ENCODE data around the gene LAMC1.

Gene LAMC1

DNA sequence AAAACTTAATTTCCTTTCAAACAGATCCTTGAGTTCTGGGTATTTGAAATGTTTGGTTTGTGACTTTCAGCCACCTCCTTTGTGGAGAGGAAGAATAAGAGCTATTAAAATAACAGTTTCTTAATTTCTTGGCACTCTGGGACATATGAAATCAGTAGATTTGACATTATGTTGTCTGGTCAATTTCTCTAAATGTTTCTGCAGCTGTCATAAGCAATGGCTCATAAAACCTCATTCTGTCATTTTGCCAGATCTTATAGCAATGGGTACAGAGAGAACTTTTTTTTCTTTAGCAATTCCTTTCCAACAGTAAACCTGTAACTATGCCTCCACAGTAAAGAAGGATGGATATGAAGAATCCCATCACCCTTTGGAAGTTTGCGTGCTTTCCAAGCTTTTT is 52.6 kb downstream of the LAMC1 start:
- ATAC-seq = no peak
- H3K9me3 Mint-ChIP-seq = no peaks in the 10 kb centered on the region
- no peaks in the 10 kb centered on the region for H3K4me1 Mint-ChIP-seq
- DNase-seq (ENCODE audit: low spot score in 2 of 2) = no peak
- no peak overlapping the region for H3K27ac Mint-ChIP-seq
- no peaks in the 10 kb centered on the region for H3K36me3 Mint-ChIP-seq
- no peak overlapping the region for H3K4me3 Mint-ChIP-seq

DNA sequence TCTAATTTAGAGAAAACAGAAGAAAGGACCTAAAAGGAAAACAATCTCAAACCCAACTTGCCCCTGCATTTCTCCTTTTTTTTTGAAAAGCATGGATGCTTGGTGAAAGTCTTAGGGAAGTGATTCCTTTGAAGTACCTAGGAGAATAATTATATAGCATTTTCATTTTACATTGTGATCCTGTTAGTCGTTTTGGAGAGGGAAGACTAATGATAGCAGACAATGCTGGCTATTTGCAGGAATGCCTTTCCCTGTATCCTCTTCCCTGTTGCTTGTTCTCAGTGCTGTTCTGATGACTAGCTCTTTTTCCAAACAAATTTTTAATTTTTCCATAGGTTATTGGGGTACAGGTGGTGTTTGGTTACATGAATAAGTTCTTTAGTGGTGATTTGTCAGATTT is 53.9 kb downstream of the LAMC1 start:
- Mint-ChIP-seq H3K4me3 (no peak overlapping the region), H3K9me3 (no peaks in the 10 kb centered on the region)

GRCh38 chr1:183079712-183080388 is 56.6 kb downstream of the LAMC1 start:
- Mint-ChIP-seq H3K4me3 (no peak overlapping the region), H3K9me3 (no peaks in the 10 kb centered on the region), H3K4me1 (no peaks in the 10 kb centered on the region), H3K27ac (no peak overlapping the region), H3K36me3 (no peaks in the 10 kb centered on the region)
- no peak for ATAC-seq
- DNase-seq (ENCODE audit: low spot score in 2 of 2) = no peak

More for the DNA sequence above, 53.9 kb downstream of the LAMC1 start:
- Mint-ChIP-seq H3K27ac (no peak overlapping the region), H3K4me1 (no peaks in the 10 kb centered on the region), H3K36me3 (no peaks in the 10 kb centered on the region)
- ATAC-seq (no peak), DNase-seq (ENCODE audit: low spot score in 2 of 2) (no peak)

DNA sequence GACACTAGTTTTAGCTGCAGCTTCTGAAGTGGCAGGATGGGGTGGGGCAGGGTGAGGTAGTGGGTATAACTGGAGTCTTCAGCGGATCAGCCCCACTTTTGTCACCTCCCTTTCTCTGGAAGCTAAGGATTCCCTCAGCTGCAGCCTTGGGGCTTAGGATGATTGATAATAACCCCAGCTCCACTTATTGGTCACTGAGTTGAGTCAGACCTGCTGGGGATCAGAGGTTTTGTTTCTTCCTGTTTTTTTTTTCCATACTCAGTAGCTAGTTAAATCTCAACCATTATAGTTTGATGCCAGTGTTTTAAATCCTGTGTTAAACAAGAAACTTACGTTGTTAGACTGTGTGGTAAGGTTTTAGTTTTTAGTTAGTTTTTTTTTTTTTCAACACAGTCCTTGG is 57.2 kb downstream of the LAMC1 start:
- no peak for DNase-seq (ENCODE audit: low spot score in 2 of 2)
- Mint-ChIP-seq H3K9me3 (no peaks in the 10 kb centered on the region), H3K4me1 (no peaks in the 10 kb centered on the region), H3K27ac (no peak overlapping the region), H3K36me3 (no peaks in the 10 kb centered on the region), H3K4me3 (no peak overlapping the region)
- ATAC-seq = no peak

DNA sequence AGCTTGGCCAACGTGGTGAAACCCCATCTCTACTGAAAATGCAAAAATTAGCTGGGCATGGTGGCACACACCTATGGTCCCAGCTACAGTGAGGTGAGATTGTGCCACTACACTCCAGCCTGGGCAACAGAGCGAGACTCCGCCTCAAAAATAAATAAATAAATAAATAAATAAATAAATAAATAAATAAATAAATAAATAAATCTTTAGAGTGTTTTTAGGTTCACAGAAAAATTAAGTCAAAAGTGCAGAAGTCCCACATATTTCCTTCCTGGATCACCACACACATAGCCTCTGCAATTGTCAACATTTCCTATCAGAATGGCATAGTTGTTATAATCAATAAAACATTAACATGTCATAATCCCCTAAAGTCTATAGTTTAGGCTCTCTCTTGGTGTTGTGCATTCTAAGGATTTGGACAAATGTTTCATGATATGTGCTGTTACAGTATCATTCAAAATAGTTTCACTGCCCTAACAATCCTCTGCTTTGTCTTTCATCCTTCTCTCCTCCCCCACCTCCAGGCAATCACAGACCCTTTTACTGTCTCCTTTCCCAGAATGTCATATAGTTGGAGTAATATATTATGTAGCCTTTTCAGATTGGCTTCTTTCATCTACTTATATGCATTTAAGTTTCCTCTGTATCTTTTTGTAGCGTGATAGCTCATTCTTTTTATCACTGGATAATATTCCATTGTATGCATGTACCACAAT is 58.3 kb downstream of the LAMC1 start:
- no peaks in the 10 kb centered on the region for H3K4me1 Mint-ChIP-seq

GRCh38 chr1:183082650-183083049 is 59.4 kb downstream of the LAMC1 start:
- Mint-ChIP-seq H3K36me3 (no peaks in the 10 kb centered on the region), H3K4me1 (no peaks in the 10 kb centered on the region), H3K9me3 (no peaks in the 10 kb centered on the region), H3K4me3 (no peak overlapping the region), H3K27ac (no peak overlapping the region)
- DNase-seq (ENCODE audit: low spot score in 2 of 2) (no peak), ATAC-seq (no peak)

More for the DNA sequence above, 58.3 kb downstream of the LAMC1 start:
- no peak for ATAC-seq
- no peaks in the 10 kb centered on the region for H3K9me3 Mint-ChIP-seq
- no peaks in the 10 kb centered on the region for H3K36me3 Mint-ChIP-seq
- no peak overlapping the region for H3K4me3 Mint-ChIP-seq
- no peak overlapping the region for H3K27ac Mint-ChIP-seq
- DNase-seq (ENCODE audit: low spot score in 2 of 2) = no peak

DNA sequence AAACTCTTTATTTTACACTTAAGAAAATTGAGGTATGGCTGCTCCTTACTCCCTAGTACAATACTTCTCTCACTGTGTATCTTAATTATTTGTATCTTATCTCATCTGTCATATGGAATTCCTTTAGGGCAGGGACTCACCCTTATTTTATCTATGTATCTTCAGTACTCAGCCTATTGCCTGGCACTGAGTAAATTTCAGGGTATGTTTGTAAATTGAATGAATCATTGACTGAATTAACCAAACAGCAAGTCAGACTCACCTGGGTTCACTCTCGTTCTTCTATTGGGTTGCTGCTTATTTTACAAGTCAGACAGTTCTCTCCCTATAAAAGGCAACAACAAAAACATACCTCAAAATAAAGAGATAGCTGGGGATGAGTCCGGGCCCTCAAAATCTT is 63.8 kb downstream of the LAMC1 start:
- Mint-ChIP-seq H3K4me1 (no peaks in the 10 kb centered on the region), H3K36me3 (no peaks in the 10 kb centered on the region), H3K27ac (no peak overlapping the region), H3K4me3 (no peak overlapping the region), H3K9me3 (no peaks in the 10 kb centered on the region)
- ATAC-seq (no peak), DNase-seq (ENCODE audit: low spot score in 2 of 2) (no peak)

- ATAC-seq = no peak
- no peaks in the 10 kb centered on the region for H3K4me1 Mint-ChIP-seq
- H3K4me3 Mint-ChIP-seq = no peak overlapping the region
- H3K27ac Mint-ChIP-seq = no peak overlapping the region
- no peaks in the 10 kb centered on the region for H3K9me3 Mint-ChIP-seq
- no peaks in the 10 kb centered on the region for H3K36me3 Mint-ChIP-seq
- DNase-seq (ENCODE audit: low spot score in 2 of 2) = no peak
Measured at GRCh38 chr1:183089025-183089639, 65.9 kb downstream of the LAMC1 start.

DNA sequence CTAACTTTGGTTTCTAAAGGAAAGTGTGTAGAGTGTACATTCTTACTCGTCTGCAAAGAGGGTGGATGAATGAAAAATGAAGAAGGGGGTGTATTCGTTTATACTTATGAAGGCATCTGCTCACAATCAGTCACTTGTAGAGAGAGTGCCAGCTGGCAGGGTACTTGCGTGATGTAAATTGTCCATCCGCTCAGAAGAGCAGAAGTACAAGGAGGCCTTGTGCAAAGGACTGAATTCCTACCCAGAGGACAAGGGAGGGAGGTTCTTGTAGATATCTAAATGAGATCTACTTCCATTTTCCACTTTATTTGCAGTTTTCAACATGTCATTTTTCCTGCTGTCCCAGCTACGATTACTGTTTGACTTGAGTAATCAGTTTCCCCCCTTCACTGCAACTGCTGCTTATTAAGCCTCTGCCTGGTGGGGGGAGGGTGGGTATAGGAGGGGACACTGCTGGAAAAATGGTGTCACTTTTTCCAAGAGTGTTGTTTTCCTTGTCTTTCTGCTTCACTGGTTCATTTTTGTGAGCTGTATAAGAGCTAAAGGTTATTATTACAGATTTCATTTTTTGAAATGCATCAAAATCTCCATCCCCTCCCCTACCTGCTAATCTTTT is 67.3 kb downstream of the LAMC1 start:
- no peak overlapping the region for H3K27ac Mint-ChIP-seq
- DNase-seq (ENCODE audit: low spot score in 2 of 2) = no peak
- no peaks in the 10 kb centered on the region for H3K4me1 Mint-ChIP-seq

DNA sequence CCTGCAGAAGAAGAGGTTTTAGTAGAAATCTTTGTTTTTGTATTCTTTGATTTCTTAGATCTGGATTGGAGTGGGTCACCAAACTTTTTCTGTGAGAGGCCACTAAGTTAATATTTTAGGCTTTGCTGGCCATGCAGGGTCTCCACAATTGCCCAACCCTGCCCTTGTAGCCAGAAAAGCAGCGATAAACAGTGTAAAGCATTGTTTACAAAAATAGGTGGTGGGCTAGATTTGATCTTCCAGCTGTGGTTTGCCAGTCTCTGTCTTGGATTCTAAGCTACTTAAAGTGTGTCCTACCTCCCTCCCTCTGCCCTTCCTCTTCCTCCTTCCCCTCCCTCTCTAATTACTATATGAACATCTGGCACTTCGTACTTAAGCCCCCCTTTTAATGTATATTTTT is 68.0 kb downstream of the LAMC1 start:
- ATAC-seq (no peak), DNase-seq (ENCODE audit: low spot score in 2 of 2) (no peak)
- Mint-ChIP-seq H3K4me1 (no peaks in the 10 kb centered on the region), H3K9me3 (no peaks in the 10 kb centered on the region), H3K4me3 (no peak overlapping the region), H3K36me3 (no peaks in the 10 kb centered on the region), H3K27ac (no peak overlapping the region)

More for the DNA sequence above, 67.3 kb downstream of the LAMC1 start:
- no peak overlapping the region for H3K4me3 Mint-ChIP-seq
- no peaks in the 10 kb centered on the region for H3K36me3 Mint-ChIP-seq
- no peak for ATAC-seq
- H3K9me3 Mint-ChIP-seq = no peaks in the 10 kb centered on the region

DNA sequence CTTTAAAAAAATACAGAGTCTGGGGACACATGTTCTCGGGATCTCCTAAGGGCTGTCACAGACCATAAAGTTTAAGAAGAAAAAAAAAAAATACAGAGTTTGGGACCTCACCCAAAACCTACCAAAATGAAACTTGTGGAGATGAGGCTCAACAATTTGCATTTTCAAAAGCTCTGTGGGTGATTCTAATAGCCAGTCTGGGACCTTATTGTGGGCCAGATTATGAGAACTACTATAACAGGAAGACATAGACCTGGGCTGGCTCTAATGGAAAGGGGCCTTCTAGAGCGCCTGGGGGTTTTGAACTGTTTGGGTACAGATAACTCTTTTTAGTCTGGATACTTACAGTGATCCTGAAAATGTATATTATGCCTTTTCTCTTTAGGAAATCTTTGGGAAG is 69.1 kb downstream of the LAMC1 start:
- H3K4me1 Mint-ChIP-seq = no peaks in the 10 kb centered on the region
- ATAC-seq (no peak), DNase-seq (ENCODE audit: low spot score in 2 of 2) (no peak)
- H3K27ac Mint-ChIP-seq = no peak overlapping the region
- H3K36me3 Mint-ChIP-seq = no peaks in the 10 kb centered on the region
- no peaks in the 10 kb centered on the region for H3K9me3 Mint-ChIP-seq
- no peak overlapping the region for H3K4me3 Mint-ChIP-seq

DNA sequence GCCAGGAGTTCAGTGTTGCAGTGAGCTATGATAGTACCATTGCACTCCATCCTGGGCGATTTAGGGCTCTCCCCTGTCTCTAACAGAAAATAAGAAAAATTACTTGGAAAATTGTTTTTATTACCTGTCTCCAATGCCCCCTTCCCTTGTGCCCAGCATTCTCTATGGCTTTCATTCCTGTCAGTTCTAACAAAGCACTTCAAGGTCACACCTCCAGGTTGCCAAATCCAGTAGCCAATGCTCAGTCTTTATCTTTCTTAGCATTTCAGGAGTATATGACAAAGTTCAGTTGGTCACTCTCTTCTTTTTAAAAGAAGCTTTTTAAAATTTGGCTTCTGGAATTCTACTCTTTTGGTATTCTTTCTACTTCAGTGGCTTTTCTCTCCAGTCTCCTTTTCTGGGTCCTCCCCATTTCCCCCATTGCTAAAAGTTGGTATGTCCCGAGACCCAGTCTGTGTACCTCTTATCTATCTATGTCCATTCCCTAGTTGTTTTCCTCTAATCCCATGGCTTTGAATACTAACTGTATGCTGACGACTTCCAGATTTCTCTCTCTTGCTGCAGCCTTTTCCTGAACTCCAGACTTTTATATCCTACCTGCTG is 69.9 kb downstream of the LAMC1 start:
- ATAC-seq = no peak
- Mint-ChIP-seq H3K4me3 (no peak overlapping the region), H3K36me3 (no peaks in the 10 kb centered on the region), H3K9me3 (no peaks in the 10 kb centered on the region), H3K27ac (no peak overlapping the region), H3K4me1 (no peaks in the 10 kb centered on the region)
- DNase-seq (ENCODE audit: low spot score in 2 of 2) = no peak

DNA sequence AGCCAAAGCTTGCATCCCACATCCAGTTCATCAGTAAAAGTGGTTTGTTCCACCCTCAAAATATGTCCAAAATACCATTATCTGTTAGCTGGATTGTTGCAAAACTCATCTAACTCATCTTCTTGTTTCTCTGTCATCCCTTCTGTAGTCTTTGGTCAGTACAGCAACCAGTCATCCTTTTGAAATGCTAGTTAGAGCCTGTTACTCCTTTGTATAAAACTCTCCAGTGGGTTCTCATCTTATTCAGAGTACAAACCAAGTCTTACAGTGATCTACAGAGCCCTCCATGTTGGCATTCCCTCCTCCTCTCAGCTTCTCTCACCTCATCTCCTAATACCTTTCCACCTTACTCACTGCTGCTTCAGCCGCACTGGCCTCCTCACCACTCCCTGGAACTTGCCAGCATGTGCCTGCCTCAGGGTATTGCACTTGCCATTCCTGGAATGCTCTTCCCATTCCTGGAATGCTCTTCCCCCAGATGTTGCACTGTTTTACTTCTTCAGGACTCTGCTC is 70.6 kb downstream of the LAMC1 start:
- no peak overlapping the region for H3K4me3 Mint-ChIP-seq
- H3K36me3 Mint-ChIP-seq = no peaks in the 10 kb centered on the region
- no peaks in the 10 kb centered on the region for H3K9me3 Mint-ChIP-seq
- no peak overlapping the region for H3K27ac Mint-ChIP-seq
- DNase-seq (ENCODE audit: low spot score in 2 of 2) (no peak), ATAC-seq (no peak)
- no peaks in the 10 kb centered on the region for H3K4me1 Mint-ChIP-seq

DNA sequence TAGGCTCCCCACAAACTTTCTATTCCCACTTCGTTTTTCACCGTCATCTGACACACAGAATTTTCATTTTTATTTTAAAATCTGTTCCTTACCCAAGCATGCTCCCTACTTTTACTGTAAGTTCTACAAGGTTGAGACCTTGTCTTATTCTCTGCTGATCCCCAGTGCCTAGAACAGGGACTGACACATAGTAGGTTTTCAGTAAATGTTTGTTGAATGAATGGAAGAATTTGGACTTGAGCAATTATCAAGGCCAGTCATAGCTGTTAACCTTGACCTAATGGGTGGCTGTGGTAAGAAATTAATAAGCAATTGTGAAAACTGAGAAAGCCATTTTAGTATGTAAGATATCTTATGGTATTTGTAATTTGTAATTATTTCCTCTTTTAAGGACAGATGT is 71.1 kb downstream of the LAMC1 start:
- ATAC-seq (no peak), DNase-seq (ENCODE audit: low spot score in 2 of 2) (no peak)
- Mint-ChIP-seq H3K4me3 (no peak overlapping the region), H3K36me3 (no peaks in the 10 kb centered on the region), H3K4me1 (no peaks in the 10 kb centered on the region), H3K27ac (no peak overlapping the region), H3K9me3 (no peaks in the 10 kb centered on the region)

- no peaks in the 10 kb centered on the region for H3K4me1 Mint-ChIP-seq
Measured at GRCh38 chr1:183096351-183096750, 73.1 kb downstream of the LAMC1 start.

More at GRCh38 chr1:183096351-183096750, 73.1 kb downstream of the LAMC1 start:
- H3K27ac Mint-ChIP-seq = no peak overlapping the region
- no peak overlapping the region for H3K4me3 Mint-ChIP-seq
- no peak for DNase-seq (ENCODE audit: low spot score in 2 of 2)
- no peak for ATAC-seq
- no peaks in the 10 kb centered on the region for H3K9me3 Mint-ChIP-seq
- H3K36me3 Mint-ChIP-seq = no peaks in the 10 kb centered on the region

Data from stimulated activated effector memory CD8-positive, alpha-beta T cell treated with anti-CD3 and anti-CD28 coated beads, Interleukin-12 subunit alpha, Interleukin-12 subunit beta, amount 100 ng/mL, for 72 hours (primary cell).